GM18511 (cell line): Measurements from ENCODE around the gene THOC7.

Source experiments
- ATAC-seq: cut with Tn5 transposase; IDR thresholded peaks from one replicate; pipeline ENCODE4 v1.9.1; 2021; ENCODE audit warnings: mild to moderate bottlenecking, moderate library complexity; ENCODE audit not compliant: unreplicated experiment

Gene THOC7

GRCh38 chr3:63880653-63881052 is 17.0 kb upstream of the THOC7 start:
- ATAC-seq: no peak

- no peak for ATAC-seq
These were observed 14.9 kb upstream of the THOC7 start for GRCh38 chr3:63878394-63879060.

- ATAC-seq: no peak
These were observed 14.3 kb upstream of the THOC7 start for GRCh38 chr3:63877737-63878393.

- ATAC-seq: no peak
These were observed 12.7 kb upstream of the THOC7 start for GRCh38 chr3:63876260-63876659.

- no peak for ATAC-seq
These were observed 11.9 kb upstream of the THOC7 start for GRCh38 chr3:63875510-63875909.

GRCh38 chr3:63874769-63875168 is 11.2 kb upstream of the THOC7 start:
- no peak for ATAC-seq

- no peak for ATAC-seq
These were observed 8.7 kb upstream of the THOC7 start for GRCh38 chr3:63872135-63872924.

GRCh38 chr3:63870615-63871005 is 7.0 kb upstream of the THOC7 start:
- no peak for ATAC-seq

GRCh38 chr3:63869940-63870614 is 6.5 kb upstream of the THOC7 start:
- ATAC-seq: no peak

- ATAC-seq: no peak
These were observed 3.6 kb upstream of the THOC7 start for GRCh38 chr3:63867225-63867624.

GRCh38 chr3:63864965-63865327 is 1.3 kb upstream of the THOC7 start:
- ATAC-seq: no peak

- ATAC-seq: peak; percentile 56
These were observed 681 bp upstream of the THOC7 start for GRCh38 chr3:63864008-63864964.

- peak; percentile 5 for ATAC-seq
These were observed 828 bp downstream of the THOC7 start for GRCh38 chr3:63862804-63863149.

- ATAC-seq: no peak
These were observed 2.3 kb downstream of the THOC7 start for GRCh38 chr3:63861306-63861705.

- no peak for ATAC-seq
These were observed 2.8 kb downstream of the THOC7 start for GRCh38 chr3:63860776-63861175.

- ATAC-seq: no peak
These were observed 6.3 kb downstream of the THOC7 start for GRCh38 chr3:63857311-63857710.

GRCh38 chr3:63855333-63855940 is 8.2 kb downstream of the THOC7 start:
- ATAC-seq: no peak

- ATAC-seq: no peak
These were observed 10.5 kb downstream of the THOC7 start for GRCh38 chr3:63853106-63853505.

GRCh38 chr3:63851287-63851686 is 12.3 kb downstream of the THOC7 start:
- no peak for ATAC-seq

GRCh38 chr3:63849175-63849574 is 14.4 kb downstream of the THOC7 start:
- no peak for ATAC-seq
